Measurements from ENCODE around the gene ASB11.
"Not testable (repeated sequence)": the region's sequence is repeated elsewhere in the genome, so short reads cannot be mapped to it uniquely, and the experiment has no call there.

ASB11 gene

DNA sequence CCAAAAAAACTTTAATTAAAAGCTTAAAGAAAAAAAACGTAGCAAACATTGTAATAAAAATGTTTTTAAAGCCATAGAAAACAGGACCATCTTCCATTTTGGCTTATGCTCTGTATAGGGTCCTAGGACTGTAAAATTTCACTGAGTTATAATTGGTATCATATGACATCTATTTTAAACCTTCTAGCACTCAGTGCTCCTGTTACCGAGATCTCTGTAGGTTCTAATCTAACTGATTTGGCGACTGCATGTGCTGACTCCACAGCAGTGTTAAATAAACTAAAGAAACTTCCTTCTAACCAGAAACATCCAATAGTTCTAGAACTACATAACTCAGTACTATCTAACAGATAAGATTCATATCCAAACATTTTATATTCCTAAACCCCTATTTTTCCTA is at the start of gene ASB11:
Gene ASB11, minus strand, starts transcription at position 132 of the 400 bp plus-strand sequence. Its CDS starts 35 bp downstream, at position 97.
- no peak for DNase-seq

- no peak for DNase-seq
These were observed 44.3 kb upstream of the ASB11 start for GRCh38 chrX:15359701-15360100.

DNA sequence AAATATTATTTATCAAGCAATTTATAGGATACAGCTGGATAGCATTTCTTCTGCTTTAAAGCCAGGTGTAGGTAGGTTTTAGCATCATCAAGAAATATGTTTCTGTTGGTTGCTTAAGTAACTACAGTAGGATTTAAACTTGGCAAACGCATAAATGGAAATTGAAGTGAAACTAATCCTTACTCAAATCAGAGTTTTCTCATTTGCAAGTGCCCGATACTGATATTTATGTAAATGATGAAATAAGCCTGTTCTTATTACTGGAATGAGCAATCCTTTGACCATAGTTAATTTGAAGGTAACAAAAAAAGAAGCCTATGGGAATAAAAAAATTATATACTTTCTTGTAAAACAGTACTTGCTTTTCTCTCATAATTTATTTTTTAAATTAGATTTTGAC is 43.1 kb upstream of the ASB11 start:
- no peak for DNase-seq

GRCh38 chrX:15356444-15356843 is 41.0 kb upstream of the ASB11 start:
- no peak for DNase-seq

GRCh38 chrX:15350329-15350996 is 35.0 kb upstream of the ASB11 start:
- no peak for DNase-seq

GRCh38 chrX:15349046-15349445 is 33.6 kb upstream of the ASB11 start:
- DNase-seq, result peak; percentile 36

DNA sequence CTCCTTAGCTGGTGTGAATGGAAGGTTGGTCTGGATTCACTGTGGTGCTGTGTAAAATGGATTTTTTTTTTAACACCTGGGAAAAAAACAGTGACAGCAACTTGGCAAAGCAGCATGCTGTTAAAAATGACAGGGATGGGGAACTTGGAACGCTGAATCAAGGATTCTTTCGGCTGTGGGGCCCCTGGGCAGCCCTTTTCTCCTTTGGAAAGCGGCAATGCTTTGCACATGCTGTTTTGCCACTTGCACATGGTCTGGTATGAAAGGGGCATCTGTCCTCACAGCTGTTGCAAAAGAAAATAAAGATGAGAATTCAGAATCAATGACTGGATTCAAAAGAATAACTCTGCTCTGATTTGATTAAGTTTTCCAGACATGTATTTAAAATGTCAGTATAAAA is 30.5 kb upstream of the ASB11 start:
- DNase-seq, result no peak

GRCh38 chrX:15344106-15344505 is 28.7 kb upstream of the ASB11 start:
- no peak for DNase-seq

DNA sequence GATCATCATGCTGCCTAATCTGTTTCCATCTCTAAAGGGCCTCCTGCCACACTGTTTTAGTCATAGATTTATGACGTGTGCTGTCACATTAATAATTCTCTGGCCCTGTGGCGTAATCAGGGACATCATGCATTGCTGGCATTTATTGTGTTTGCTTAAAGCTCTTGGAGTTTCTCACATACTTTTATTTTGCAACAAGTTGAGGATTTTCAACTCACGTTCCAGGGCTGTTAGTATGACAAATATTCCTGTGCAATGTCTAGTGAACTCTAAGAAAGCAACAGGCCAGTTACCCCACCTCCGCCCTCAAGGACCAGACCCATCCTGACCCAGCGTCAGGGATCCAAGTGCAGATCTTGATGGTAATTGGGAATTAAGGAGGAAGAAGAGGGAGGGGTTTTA is 27.6 kb upstream of the ASB11 start:
- DNase-seq, result no peak

- DNase-seq, result no peak
These were observed 25.4 kb upstream of the ASB11 start for GRCh38 chrX:15340867-15341266.

- DNase-seq, result peak; percentile 32
These were observed 20.6 kb upstream of the ASB11 start for GRCh38 chrX:15336023-15336413.

- peak; percentile 97 for DNase-seq
These were observed 19.9 kb upstream of the ASB11 start, which contains the start of gene PIGA for GRCh38 chrX:15335135-15336022. Gene PIGA (minus strand): TSS chrX:15335523. CDS start chrX:15331930, 3,593 bp downstream.

DNA sequence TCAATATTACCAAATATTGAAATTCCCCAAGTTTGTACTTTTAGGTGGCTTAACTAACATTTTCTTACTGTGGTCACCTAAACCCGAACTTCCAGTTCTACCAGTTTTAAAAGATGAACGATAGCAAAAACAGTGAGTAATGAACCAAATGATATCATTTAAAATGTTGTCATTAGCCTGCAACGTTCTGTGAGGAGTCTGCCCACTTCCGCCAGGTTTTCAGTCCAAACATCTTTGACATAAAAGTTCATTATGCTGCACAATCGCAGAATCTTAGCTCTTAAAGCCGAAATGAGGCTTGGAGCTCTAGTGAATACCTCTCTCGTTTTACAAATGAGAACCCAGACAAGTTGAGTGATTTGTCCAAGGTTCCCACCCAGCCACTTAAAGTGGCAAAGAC is 19.1 kb upstream of the ASB11 start:
- no peak for DNase-seq

- DNase-seq, result no peak
These were observed 13.4 kb upstream of the ASB11 start for GRCh38 chrX:15328821-15329220.

- DNase-seq, result no peak
These were observed 12.7 kb upstream of the ASB11 start for GRCh38 chrX:15328131-15328530.

DNA sequence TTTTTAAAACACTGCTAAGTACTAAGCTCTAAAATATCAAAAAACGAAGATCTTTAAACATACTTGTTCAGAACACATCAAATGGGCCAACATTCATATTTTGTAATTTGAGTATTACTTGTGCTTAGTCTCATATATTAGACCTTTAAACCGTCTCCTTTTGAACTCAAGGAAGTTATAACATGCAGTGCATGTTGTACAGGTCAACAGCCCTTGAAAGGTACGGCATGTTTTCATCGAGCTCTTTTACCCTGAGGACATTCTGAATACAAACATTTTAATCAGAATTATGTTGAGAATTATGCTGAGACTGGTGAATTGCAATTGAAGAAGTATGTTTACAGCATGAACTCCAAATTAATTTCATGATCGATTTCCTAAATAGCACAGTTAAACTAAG is 7.0 kb upstream of the ASB11 start:
- DNase-seq, result no peak

DNA sequence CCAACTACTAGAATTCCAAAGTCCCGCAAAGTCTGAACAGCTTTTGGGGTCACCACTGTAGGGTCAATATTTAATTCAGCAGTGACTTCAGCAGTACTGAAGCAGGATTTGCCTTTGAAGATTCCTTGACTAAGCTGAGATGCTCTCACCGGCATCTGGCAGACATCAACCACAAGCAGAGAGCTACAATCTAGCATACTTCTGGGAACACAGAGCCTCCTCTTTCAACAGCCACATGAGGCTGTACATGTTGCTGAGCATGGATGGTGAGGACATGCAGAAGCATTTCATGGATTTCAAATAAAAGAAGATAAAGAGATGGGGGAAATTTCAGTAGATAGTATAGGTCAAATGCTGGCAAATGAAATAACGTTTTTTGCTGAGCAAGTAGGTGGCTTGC is 6.6 kb upstream of the ASB11 start:
- DNase-seq, result no peak

GRCh38 chrX:15321447-15321846 is 6.0 kb upstream of the ASB11 start:
- no peak for DNase-seq

DNA sequence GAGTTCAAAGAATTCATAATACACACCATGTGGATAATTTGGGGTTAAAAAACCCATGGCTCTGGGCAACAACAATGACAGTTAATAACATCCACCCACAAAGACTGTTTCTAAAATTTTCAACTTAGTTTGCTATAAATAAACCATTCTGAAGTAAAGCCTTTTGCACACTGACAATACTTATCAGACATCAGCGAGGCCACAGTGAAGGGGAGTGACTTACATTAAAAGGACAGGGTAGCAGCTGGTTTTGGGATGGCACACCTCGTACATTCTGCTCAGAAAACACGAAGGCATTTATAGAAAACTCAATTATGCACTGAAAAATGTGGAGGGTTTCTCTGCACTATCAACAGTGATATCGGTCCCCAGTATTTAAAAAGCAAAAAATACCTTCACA is 4.9 kb upstream of the ASB11 start:
- no peak for DNase-seq

DNA sequence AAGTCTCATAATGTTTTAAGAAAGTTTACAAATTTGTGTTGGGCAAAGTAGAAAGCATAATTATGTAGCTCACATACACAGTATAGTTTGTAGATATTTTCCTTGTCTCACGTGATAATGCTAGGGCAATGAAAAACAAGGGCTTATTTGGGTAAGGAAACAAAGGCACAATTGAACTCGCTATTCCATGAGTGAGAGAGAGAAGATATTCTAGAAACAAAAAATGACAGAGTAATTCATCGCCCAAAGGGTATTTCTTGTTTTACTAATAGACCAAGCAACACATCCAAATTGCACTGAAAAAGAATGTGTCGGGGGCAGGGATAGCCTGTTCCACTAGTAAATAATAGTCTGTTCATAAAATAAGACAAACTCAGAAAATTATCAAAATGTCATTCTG is 3.6 kb upstream of the ASB11 start:
- DNase-seq, result no peak

GRCh38 chrX:15314472-15314871 is 968 bp downstream of the ASB11 start:
- no peak for DNase-seq

DNA sequence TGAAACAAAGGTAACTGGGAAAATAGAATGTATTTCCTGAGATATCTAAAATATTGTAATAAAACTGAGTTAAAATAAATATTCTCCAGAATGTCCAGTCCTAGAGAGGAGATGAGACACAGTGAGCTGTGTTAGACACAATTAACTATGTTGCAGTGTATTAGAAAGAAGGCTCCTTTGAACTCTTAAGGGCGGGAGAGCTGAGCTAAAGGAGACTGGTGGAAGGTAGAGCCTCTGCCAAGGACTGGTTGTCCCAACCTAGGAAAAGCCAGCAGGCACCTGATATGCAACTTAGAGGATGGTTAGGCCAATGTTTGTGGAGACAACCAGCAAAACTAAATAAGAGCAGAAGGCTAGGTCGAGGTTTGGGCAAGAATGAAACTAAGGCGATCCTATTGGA is 4.3 kb downstream of the ASB11 start:
- no peak for DNase-seq

GRCh38 chrX:15310117-15310516 is 5.3 kb downstream of the ASB11 start:
- peak; percentile 41 for DNase-seq

DNA sequence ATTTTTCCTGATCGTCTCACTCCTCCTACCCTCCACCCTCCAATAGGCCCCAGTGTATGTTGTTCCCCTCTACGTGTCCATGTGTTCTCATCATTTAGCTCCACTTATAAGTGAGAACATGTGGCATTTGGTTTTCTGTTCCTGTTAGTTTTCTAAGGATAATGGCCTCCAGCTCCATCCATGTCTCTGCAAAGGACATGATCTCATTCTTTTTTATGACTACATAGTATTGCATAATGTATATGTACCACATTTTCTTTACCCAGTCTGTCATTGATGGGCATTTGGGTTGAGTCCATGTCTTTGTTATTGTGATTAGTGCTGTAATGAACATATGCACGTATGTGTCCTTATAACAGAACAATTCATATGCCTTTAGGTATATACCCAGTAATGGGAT is 9.5 kb downstream of the ASB11 start:
- DNase-seq, result not testable (repeated sequence)
